Colonic mucosa (tissue), 4 donors: ENCODE data around the gene SLC9A2. TPM values are rescaled to one million over a fixed set of nuclear protein-coding genes. Genes with fewer than 3 reads are reported as not detected.

Source experiments
- DNase-seq: peaks from one replicate; pipeline ENCODE4 v3.0.0-alpha.2; 2020
- H3K27ac ChIP-seq: fragments of 200-600 bp; one replicate; pipeline ENCODE4 v1.8.0; 2021
- H3K27me3 ChIP-seq: fragments of 200-600 bp; one replicate; pipeline ENCODE4 v1.8.0; 2021
- H3K36me3 ChIP-seq: fragments of 200-600 bp; one replicate; pipeline ENCODE4 v1.8.0; 2021
- H3K4me1 ChIP-seq: fragments of 200-600 bp; one replicate; pipeline ENCODE4 v1.8.0; 2021; ENCODE audit warnings: mild to moderate bottlenecking
- H3K4me3 ChIP-seq: fragments of 200-600 bp; one replicate; pipeline ENCODE4 v1.8.0; 2021
- H3K9ac ChIP-seq, 2 donors: one replicate each; pipeline ENCODE4 v1.7.0; 2013; ENCODE audit warnings: control low read depth in 2 of 2, low read depth in 2 of 2, low read length in 2 of 2
- H3K9me3 ChIP-seq: fragments of 200-600 bp; one replicate; pipeline ENCODE4 v1.8.0; 2021
- CTCF ChIP-seq: fragments of 200-600 bp; IDR thresholded peaks from one replicate; pipeline ENCODE4 v1.8.0; 2022; ENCODE audit warnings: antibody characterized with exemption, mild to moderate bottlenecking
- intact Hi-C: fragments of 100-400 bp; cut with DNase I; formaldehyde crosslinking; loops from one replicate; pipeline ENCODE4 v1.14.1; 2022
- total RNA-seq, 2 donors: library from RNA; stranded (reverse); fragmentation: NEBNext Ultra II Directional in 1 of 2; extraction: Animal tissue kit (Norgen Biotek cat#: 25700) in 1 of 2; gene quantifications; one replicate each; pipeline ENCODE4 v1.2.1, GENCODE V29; 2021
- donor health status: healthy.
- donor health status: DM: no; HTN: no; CAD: no.
- donor health status: DM: no; HTN: no; CAD: no.

The SLC9A2 gene
- total RNA-seq, 2 donors from 2014 or later, result 58.4 to 76.2 TPM

- no peak for DNase-seq
- Histone ChIP-seq H3K4me1 (no peaks in the 10 kb centered on the region), H3K4me3 (no peak overlapping the region), H3K36me3 (peaks cover 5% of the 10 kb centered on the region), H3K9ac (no peak overlapping the region), H3K27ac (no peak overlapping the region), H3K27me3 (no peaks in the 10 kb centered on the region), H3K9me3 (no peaks in the 10 kb centered on the region)
- intact Hi-C loops, result no loop called here
- no peak for TF ChIP-seq CTCF
Observed at GRCh38 chr2:102718387-102719316, 99.3 kb downstream of the SLC9A2 start.

DNA sequence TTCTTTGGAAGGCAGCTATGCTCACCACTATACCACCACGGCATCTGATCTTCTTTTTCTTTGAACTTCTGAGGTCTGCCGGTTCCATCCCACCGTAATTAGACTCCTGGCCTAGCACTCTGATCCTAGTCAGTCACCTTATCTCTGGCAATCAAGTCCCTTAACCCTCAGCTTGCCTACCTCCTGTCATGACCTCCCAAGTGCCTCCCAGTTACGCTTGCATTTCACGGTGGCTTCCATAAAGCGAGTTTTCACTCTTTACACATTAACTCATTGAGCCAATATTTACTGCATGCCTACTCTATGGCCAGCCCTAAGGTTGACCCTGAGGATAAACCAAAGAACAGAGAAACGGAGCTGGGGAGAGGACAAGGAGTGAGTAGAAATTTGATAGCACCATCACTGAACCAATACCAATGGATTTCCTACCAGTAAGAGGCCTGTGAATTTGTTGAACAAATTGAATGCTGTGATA is 104.7 kb downstream of the SLC9A2 start:
- H3K9me3 ChIP-seq, result no peaks in the 10 kb centered on the region
- peaks cover 3% of the 10 kb centered on the region for H3K36me3 ChIP-seq
- H3K27ac ChIP-seq, result no peak overlapping the region
- no peak overlapping the region for H3K9ac ChIP-seq
- intact Hi-C loops, result no loop called here
- no peak overlapping the region for H3K4me3 ChIP-seq
- H3K4me1 ChIP-seq, result no peaks in the 10 kb centered on the region
- H3K27me3 ChIP-seq, result no peaks in the 10 kb centered on the region
- DNase-seq, result no peak
- TF ChIP-seq CTCF, result no peak

GRCh38 chr2:102724553-102724952 is 105.2 kb downstream of the SLC9A2 start:
- intact Hi-C loops, result no loop called here
- no peak for DNase-seq
- Histone ChIP-seq H3K27me3 (no peaks in the 10 kb centered on the region), H3K9ac (no peak overlapping the region), H3K27ac (no peak overlapping the region), H3K4me1 (no peaks in the 10 kb centered on the region), H3K36me3 (peaks cover 3% of the 10 kb centered on the region), H3K4me3 (no peak overlapping the region), H3K9me3 (no peaks in the 10 kb centered on the region)
- TF ChIP-seq CTCF, result no peak

DNA sequence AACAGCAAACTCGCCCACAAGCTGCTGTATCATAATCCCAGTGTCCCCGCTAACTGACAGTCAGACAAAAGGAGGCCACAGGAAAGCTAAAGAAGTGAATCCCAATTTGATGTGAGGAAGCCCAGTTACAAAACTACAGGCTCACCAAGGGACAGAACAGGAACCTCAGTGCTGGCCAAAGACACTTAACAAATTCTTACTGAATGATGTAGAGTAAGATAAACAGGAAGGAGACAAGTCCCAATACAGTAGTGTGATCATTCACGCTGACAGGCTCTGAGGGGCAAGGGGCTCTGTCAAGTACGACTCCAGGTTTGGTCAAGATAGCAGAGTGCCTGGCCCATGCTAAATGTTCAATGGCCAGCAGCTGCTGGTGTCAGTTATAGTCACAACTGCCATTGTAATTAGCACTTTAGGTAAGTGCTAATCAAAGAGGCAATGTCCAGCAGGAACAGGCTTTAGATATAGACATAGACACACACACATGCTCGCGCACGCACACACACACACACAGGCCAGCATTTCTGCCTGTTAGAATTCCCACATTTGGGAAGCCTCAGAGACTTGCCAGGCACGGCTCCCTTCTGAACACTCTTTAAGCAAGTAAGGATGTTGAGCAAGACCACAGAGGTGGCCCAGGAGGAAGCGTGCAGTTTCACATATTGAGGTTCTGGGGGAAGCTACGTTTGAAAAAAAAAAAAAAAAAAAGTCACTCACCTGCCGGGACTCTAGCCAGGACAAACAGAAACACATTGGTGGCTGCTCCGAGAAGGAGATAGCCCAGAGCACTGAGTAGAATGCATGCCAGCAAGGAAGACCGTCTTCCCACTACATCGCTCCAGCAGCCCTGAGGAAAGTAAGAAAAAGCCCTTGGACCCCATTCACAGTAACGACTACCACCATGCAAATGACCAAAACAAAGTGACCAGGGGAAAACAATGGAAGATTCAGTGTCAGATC is 107.1 kb downstream of the SLC9A2 start:
- no peak for TF ChIP-seq CTCF
- Histone ChIP-seq H3K36me3 (peaks cover 6% of the 10 kb centered on the region), H3K27me3 (no peaks in the 10 kb centered on the region), H3K27ac (no peak overlapping the region), H3K4me3 (no peak overlapping the region), H3K9me3 (no peaks in the 10 kb centered on the region), H3K9ac (no peak overlapping the region), H3K4me1 (no peaks in the 10 kb centered on the region)
- intact Hi-C loops, result no loop called here
- DNase-seq, result no peak

- Histone ChIP-seq H3K4me3 (peak overlapping the region; percentile 97), H3K36me3 (peaks cover 4% of the 10 kb centered on the region), H3K27ac (peak overlapping the region; percentile 80), H3K27me3 (no peaks in the 10 kb centered on the region), H3K4me1 (no peaks in the 10 kb centered on the region), H3K9ac (peak overlapping the region; percentile 90 to 95), H3K9me3 (no peaks in the 10 kb centered on the region)
- intact Hi-C loops, result no loop called here
- TF ChIP-seq CTCF, result no peak
- peak; percentile 47 for DNase-seq
Observed at GRCh38 chr2:102735416-102736109, 116.2 kb downstream of the SLC9A2 start.
